Fibroblast of villous mesenchyme (primary cell): Measurements from ENCODE around the gene DNAJB6. TPM values are rescaled to one million over a fixed set of nuclear protein-coding genes. Genes with fewer than 3 reads are reported as not detected.

Experiments
- DNase-seq: peaks from one replicate; pipeline ENCODE4 v3.0.0-alpha.2; 2010; ENCODE audit warnings: low read depth
- H3K4me3 ChIP-seq: 2 replicates; pipeline ENCODE4 v1.5.1; 2011; ENCODE audit warnings: low read depth, mild to moderate bottlenecking, low read length
- total RNA-seq: library from RNA; depleted of rRNA; stranded (reverse); fragments of >200 nt; gene quantifications from 2 replicates; pipeline ENCODE4 v1.2.3, GENCODE V29; 2012
- TF ChIP-seq, protein P1 (sequence below): IDR thresholded peaks from 2 replicates; pipeline ENCODE4 v1.5.1; 2012; ENCODE audit warnings: low read depth, mild to moderate bottlenecking, low read length; ENCODE audit not compliant: insufficient read depth

The DNAJB6 gene
- total RNA-seq, 1 donor = 123 TPM

DNA sequence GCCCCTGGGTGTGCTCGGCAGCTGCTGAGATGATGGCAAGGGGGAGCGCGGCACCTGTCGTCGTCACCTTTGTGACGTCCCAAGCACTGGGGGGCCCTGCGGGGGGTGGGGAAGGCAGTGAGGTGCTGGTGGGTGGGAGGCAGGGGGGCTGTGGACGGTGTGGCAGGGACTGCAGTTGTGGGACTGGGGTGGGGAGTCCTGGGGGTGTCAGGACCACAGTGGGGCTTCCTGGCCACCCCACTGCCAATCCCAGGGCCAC lies 82.2 kb downstream of the DNAJB6 start:
- H3K4me3 ChIP-seq = no peak overlapping the region
- no peak for DNase-seq
- TF ChIP-seq, protein P1, sequence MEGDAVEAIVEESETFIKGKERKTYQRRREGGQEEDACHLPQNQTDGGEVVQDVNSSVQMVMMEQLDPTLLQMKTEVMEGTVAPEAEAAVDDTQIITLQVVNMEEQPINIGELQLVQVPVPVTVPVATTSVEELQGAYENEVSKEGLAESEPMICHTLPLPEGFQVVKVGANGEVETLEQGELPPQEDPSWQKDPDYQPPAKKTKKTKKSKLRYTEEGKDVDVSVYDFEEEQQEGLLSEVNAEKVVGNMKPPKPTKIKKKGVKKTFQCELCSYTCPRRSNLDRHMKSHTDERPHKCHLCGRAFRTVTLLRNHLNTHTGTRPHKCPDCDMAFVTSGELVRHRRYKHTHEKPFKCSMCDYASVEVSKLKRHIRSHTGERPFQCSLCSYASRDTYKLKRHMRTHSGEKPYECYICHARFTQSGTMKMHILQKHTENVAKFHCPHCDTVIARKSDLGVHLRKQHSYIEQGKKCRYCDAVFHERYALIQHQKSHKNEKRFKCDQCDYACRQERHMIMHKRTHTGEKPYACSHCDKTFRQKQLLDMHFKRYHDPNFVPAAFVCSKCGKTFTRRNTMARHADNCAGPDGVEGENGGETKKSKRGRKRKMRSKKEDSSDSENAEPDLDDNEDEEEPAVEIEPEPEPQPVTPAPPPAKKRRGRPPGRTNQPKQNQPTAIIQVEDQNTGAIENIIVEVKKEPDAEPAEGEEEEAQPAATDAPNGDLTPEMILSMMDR = no peak

DNA sequence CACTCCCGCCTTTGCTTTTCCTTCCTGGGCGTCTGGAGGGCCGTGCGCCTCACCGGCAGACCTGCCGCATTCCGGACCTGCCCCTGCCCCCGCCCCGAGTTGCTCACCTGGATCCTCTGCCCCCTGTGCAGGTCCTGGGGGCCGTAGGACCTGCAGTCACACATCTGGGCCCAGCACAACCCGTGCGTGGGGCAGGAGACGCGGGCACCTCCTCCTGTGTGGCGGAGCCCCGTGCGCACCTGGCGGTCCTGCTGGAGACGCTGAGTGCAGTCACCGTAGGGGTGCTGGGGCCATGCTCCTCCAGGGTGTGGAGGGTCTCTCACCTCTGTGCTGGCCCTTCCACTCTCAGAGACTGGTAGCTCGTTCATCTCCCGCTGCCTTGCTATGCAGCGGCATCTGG lies 85.5 kb downstream of the DNAJB6 start:
- DNase-seq = no peak
- TF ChIP-seq, protein P1 = no peak
- no peak overlapping the region for H3K4me3 ChIP-seq

DNA sequence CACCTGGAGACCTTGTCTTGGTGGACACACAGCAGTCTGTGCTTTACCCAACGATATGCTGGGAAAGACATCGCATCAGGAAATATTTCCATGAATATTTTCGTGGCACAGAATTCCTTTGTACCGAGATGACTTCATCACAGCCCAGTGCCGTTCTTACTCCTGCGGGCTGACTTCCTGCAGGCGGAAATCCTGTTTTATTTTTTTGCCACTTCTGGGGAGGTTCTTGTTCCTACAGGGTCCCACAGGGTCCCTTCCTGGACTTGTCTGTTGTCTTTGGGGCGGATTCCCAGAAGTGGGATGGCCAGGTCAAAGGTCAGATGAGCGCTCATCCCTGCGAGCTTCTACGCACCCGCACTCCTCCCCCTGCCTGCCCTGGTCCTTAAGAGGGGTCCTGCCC lies 86.5 kb downstream of the DNAJB6 start:
- H3K4me3 ChIP-seq = no peak overlapping the region
- no peak for DNase-seq
- TF ChIP-seq, protein P1 = no peak

DNA sequence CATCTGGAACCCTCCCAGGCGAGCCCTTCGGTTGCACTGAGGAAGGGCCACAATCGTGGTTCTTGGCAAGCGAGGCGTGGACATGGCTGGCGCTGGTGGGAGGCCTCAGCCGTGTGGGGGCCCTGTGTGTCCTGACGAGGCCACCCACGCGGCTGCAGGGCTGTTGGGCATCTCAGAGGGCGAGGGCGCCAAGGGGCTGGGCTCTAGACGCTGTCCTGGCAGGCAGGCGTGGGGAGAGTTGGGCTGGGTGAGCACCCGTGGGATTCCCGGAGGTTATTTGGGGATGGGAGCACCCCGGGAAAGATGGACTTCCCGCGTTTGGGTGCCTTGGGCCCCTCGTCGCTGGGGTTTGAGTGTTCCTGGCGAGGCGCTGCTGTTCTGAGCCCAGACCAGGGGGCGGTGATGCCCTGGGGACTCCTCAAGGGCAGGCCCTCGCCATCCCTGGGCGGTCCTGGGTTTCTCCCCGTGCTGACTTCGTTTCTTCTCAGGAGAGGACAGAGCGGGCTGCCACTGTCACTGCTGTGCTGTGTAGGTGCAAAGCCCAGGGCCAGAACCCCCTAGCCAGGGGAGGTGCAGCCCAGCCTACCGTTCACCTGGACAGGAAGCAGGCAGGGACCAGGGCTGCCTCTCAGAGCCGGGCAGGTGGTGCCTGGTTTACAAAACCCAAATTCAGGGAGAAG lies 87.2 kb downstream of the DNAJB6 start:
- no peak overlapping the region for H3K4me3 ChIP-seq
- no peak for DNase-seq
- TF ChIP-seq, protein P1 = no peak

DNA sequence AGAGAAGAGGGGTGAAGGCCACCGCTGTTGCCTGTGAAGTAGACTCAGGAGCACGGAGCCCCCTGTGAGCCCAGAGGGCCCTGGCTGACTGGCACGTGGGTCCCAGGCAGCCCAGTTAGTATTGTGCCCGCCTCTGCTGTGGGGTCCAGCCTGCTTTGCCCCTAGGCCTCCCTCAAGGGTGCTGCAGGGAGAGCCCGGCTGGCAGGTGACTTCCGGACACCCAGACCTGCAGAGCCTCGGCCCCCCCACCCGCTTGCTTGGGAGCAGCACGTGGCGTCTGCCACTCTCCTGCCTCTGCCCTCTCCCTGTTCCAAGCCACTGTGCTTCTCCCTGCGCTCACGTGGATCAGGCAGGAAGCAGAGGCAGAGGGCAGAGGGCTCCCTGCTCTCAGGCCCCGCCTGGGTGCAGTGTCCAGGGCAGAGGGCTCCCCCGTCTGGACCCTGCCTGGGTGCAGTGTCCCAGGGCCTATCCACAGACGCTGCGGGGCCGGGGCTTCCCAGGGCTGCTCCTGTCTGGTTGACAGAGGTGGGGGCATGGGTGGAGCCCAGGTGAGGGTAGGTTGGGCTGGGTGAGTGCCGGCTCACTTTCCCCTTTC lies 88.4 kb downstream of the DNAJB6 start:
- no peak for DNase-seq
- TF ChIP-seq, protein P1 = no peak
- no peak overlapping the region for H3K4me3 ChIP-seq

DNA sequence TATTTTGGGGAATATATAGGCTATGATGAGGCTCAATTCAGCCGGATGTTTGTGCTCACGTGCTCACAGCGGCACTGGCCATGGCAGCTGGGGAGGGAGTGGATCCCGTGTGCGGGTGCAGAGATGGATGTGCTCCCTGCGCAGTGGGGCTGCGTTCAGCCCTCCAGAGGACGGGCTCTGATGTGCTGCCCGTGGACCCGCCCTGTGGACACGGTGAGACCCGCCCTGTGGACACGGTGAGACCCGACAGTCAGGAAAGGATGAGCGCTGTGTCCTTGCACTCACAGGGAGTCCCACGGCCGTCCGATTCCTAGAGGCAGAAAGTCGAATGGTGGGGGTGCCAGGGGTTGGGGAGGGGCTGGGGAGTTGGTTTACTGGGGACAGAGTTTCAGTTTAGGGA lies 89.0 kb downstream of the DNAJB6 start:
- DNase-seq = no peak
- H3K4me3 ChIP-seq = no peak overlapping the region
- TF ChIP-seq, protein P1 = no peak
